GM19099 (cell line): ENCODE measurements around the gene VAV3.

Experiments
- POLR2A ChIP-seq: IDR thresholded peaks from 3 replicates; pipeline ENCODE4 v1.6.1; 2011; ENCODE audit warnings: low read depth; ENCODE audit not compliant: insufficient read length; ENCODE audit errors: extremely low read depth

The VAV3 gene

GRCh38 chr1:107739651-107740050 lies 225.3 kb downstream of the VAV3 start:
- TF ChIP-seq POLR2A, result no peak

- TF ChIP-seq POLR2A, result no peak
Measured at GRCh38 chr1:107739201-107739600, 225.8 kb downstream of the VAV3 start.

GRCh38 chr1:107727866-107728265 lies 237.1 kb downstream of the VAV3 start:
- TF ChIP-seq POLR2A, result no peak

GRCh38 chr1:107726860-107727259 lies 238.1 kb downstream of the VAV3 start:
- TF ChIP-seq POLR2A, result no peak

- TF ChIP-seq POLR2A, result no peak
Measured at GRCh38 chr1:107724648-107725047, 240.3 kb downstream of the VAV3 start.

GRCh38 chr1:107710005-107710404 lies 255.0 kb downstream of the VAV3 start:
- TF ChIP-seq POLR2A, result no peak

GRCh38 chr1:107707111-107707510 lies 257.9 kb downstream of the VAV3 start:
- no peak for TF ChIP-seq POLR2A

GRCh38 chr1:107706182-107706581 lies 258.8 kb downstream of the VAV3 start:
- no peak for TF ChIP-seq POLR2A

GRCh38 chr1:107704911-107705310 lies 260.1 kb downstream of the VAV3 start:
- TF ChIP-seq POLR2A, result no peak

- TF ChIP-seq POLR2A, result no peak
Measured at GRCh38 chr1:107702946-107703571, 261.9 kb downstream of the VAV3 start.

GRCh38 chr1:107698161-107698560 lies 266.8 kb downstream of the VAV3 start:
- no peak for TF ChIP-seq POLR2A

- no peak for TF ChIP-seq POLR2A
Measured at GRCh38 chr1:107695341-107695740, 269.6 kb downstream of the VAV3 start.

- no peak for TF ChIP-seq POLR2A
Measured at GRCh38 chr1:107692580-107693345, 272.2 kb downstream of the VAV3 start.

- no peak for TF ChIP-seq POLR2A
Measured at GRCh38 chr1:107691540-107691939, 273.4 kb downstream of the VAV3 start.

- TF ChIP-seq POLR2A, result no peak
Measured at GRCh38 chr1:107690491-107690890, 274.5 kb downstream of the VAV3 start.

GRCh38 chr1:107689733-107690132 lies 275.2 kb downstream of the VAV3 start:
- TF ChIP-seq POLR2A, result no peak
